GM19455 (cell line): ENCODE measurements around the gene OTOP3.
"Not testable (repeated sequence)": the region's sequence is repeated elsewhere in the genome, so short reads cannot be mapped to it uniquely, and the experiment has no call there.

Source experiments
- ATAC-seq: cut with Tn5 transposase; IDR thresholded peaks from one replicate; pipeline ENCODE4 v1.9.1; 2021; ENCODE audit not compliant: unreplicated experiment

The OTOP3 gene

DNA sequence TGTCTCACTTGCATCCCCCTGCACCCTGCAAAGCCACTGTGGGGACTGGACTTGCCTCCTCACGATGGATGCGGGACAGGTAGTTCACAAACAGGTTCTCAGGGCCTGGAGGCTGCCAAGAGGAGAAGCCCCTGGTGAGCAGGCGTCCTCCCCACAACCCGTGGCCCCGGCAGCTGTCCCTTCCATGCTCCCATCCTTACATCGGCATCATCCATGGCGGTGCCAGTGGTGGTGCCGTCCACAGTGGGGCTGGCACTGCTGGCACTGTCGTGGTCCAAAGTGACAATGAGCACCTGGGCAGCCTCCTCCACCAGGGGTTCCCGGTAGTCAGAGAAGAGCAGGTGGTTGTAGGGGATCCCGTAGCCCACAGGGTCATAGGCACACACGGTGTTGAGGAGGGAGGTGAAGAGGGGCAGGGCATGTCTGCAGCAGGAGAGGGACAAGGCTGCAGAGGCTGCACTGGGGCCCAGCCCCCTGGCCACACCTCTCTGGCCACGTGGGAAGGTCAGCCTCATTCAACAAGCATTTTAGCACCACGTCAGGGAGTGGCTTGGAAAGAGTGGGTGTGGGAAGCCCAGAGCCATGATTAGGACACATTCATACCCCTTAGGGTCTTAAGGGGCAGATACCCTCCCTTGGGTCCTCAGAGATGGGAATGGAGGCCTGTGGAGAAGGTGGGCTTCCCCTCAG is 24.3 kb downstream of the OTOP3 start:
- no peak for ATAC-seq

DNA sequence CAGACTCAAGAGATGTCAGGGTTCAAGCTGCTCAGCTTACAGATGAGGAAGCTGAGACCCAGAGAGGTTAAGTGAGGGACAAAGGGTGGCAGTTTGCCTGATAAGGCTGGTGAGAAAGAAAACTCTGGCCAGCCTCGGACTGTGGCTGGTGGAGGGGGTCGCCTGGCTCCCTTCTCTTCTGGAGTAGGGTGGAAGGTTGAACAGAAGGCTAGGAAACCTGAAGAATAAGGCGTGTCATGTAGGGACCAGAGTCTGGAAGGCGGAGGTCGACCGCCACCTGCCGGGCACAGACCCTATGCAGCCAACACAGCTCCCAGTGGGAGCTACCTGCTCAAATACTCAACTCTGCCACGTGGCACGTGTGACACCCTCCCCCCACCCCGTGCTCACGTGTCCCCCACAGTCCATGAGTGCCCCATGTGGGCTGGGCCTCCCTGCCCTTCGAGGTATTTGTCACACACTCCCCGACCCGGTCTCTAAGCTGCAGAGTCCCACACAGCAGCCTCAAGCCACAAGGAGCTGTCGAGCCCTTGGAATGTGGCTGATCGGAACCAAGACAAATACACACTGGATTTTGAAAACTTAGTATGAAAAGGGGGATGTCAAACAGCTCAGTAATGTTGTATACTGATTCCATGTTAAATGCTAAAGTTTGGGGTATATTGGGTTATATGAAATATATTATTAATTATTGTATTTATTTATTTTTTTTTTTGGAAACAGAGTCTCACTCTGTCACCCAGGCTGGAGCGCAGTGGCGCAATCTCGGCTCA is 25.1 kb downstream of the OTOP3 start:
- ATAC-seq, result no peak

DNA sequence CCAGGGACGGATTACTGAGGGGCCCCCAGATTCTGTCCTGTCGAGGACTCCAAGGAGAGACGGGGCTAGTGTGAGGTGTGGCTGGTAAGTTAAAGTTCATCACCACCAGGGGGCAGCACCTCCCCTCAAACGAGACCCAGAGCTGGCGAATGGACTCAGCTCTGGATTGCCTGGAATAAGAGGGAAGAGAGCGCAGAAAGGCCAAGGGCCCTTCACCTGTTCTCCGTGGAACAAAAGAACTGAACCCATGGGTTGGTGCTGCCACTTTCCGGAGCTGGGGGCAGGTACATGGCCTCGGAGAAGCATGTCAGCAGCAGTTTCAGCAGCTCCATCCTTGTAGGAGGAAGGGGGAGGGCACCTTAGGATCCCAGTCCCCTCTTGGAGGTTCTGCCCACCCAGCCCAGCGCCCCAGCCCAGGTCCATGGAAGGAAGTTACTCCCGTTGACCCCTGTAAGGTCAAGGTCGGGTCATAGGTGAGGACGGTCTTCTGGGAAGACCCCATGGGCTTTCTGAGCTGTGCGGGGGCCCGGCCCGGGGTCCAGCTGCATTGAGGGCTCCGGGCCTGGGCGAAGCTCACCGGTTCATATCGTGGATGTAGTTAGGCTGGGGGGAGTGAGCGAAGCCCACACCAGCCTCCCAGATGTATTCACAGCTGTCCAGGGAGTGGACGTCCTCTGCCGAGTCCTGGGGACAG is 26.1 kb downstream of the OTOP3 start:
- no peak for ATAC-seq

DNA sequence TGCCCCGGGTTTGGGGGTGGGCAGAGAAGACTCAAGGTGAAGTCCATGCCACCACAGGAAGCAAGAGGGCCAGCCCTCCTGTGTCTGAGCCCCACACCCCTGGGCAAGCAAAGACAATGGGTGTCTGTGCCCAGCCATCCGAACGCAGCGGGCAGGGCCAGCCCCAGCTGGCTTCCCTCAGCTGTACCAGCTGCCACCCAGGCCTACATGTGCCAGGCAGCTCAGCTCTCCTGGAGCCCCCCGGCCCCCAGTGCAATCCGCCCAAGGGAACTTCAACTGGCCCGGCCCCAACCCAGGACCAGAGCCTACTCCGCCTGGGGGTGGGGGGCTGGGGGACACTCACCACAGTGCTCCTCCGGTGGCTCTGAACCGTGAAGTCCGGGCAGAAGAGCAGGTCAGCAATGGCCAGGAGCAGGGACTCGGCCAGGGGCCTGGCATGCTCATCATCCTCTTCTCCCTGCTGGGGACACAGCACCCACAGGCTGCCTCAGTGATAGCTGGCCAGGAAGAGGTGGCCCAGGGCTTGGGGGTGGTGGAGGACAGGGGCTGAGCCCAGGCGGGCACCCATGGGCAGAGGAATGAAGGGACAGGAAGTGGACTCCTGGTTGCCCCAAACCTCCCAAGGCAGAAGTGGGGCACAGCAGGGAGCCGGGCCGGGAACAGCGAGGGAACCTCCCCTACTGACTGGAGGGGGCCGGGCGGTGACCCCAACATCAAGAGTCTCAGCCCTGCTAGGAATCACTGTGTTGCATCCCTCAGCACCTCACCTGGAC is 27.1 kb downstream of the OTOP3 start:
- ATAC-seq, result no peak

DNA sequence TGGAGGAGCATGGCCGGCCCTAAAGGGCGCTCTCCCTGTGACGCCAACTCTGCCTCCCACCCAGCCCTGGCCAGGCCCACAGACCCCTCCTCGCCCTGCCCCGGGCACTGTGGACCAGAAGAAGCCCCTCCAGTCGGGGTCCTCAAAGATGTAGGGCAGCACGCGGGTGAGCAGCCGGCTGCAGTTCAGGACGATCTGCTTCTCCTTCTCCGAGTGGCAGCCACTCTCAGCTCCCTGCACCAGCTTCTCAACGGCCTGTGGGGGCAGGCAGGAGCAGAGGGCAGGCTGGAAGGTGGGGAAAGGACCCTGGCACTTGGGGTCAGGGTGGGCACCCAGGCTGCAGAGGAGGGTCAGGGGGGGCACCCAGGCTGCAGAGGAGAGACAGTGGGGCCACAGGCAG is 28.0 kb downstream of the OTOP3 start:
- no peak for ATAC-seq

DNA sequence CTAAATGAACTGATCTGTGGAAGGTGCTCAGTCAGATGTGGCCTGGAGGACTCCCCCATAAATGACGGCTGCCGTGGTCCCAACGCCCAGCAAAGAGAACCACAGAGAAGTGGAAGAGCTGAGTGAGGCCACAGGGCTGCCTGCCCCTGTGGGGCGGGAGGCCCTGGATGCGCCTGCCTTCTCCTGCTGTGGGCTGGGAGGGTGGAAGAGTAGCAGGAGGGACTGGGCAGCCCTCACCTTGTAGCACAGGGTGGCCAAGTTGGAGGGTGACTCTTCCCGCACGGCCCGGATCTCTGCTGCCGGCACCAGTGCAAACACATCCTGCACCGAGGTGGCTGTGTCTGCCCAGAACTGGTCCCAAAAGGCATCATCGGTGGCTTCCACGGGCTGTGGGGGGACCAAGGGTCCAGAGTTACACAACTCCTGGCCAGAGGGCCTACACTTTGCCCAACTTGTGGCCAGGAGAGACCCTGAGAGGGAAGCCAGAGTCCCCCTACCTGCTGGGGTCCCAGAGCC is 28.6 kb downstream of the OTOP3 start:
- ATAC-seq, result no peak

DNA sequence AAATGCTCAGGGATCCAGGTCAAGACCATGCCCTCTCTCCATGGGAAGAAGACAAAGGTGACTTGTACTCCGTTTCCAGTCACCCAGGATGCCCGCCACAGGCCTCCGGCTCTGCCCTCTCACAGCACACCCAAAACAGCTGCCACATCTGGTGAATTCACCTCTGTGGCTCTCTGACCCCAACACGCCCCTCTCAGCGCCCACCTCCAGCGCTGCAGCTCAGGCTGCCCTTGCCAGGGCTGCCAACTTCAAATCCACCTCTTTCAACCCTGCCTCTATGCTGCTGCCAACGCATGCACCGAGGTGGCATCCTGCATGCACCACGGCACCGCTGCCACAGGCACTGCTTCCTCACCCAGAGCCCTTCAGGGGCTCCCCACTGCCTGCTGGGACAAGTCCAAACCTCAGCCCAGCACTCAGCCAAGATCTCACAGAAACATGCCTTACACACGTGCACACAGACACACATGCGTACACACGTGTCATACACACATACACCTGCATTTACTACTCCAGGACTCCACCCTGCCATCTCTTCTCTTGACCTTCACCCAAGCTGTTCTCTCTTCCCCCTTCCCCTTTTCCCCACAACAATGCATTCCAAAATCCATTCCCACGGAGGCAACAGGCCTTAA is 29.4 kb downstream of the OTOP3 start:
- no peak for ATAC-seq

DNA sequence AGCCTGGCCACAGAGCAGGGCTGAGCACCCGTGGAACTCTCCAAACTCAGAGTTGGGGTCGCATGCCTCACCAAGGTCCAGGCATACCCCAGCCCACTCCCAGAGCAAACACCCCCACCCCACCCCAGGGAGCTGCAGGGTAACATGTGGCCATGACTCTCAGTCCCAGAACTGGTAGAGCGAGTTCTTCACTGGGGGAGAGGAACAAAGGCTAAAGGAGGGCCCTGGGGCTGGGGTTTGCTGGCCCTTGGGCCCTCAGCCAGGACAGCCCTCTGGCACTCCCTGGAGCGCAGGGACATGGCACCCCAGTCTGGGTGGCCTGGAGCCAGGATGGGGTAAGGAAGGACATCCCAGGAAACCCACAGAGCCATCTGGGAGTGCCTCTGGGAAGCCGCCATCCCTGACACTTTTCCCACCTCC is 32.7 kb downstream of the OTOP3 start:
- no peak for ATAC-seq

DNA sequence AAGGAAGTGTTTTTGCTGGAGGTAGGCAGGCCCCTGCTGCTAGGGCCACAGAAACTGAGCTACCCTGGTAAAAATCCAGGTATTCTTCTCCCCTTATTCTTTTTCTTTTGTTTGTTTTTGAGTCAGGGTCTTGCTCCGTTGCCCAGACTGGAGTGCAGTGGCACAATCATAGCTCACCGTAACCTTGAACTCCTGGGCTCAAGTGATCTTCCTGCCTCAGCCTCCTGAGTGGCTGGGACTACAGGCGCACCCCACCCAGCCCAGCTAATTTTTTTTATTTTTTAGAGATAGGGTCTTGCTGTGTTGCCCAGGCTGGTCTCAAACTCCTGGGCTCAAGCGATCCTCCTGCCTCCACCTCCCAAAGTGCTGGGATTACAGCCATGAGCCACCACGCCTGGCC is 33.8 kb downstream of the OTOP3 start:
- not testable (repeated sequence) for ATAC-seq

DNA sequence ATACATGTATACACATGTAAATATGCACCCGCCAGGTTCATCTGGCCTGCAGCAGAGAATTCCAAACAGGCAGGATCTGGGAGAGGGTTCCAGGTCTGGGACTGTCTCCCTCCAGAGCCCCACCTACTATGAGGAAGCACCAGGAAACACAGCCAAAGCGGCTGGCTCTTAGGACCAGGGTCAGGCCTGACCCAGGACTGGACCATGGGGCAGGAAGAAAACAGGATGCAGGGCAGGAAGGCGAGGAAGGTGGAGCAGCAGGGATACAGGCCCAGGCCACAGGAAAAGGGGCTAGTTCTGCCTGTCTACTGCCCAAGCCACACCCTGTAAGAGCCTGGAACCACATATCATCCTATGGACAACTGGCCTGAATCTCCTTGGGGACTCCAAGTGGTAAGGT is 34.7 kb downstream of the OTOP3 start:
- no peak for ATAC-seq

DNA sequence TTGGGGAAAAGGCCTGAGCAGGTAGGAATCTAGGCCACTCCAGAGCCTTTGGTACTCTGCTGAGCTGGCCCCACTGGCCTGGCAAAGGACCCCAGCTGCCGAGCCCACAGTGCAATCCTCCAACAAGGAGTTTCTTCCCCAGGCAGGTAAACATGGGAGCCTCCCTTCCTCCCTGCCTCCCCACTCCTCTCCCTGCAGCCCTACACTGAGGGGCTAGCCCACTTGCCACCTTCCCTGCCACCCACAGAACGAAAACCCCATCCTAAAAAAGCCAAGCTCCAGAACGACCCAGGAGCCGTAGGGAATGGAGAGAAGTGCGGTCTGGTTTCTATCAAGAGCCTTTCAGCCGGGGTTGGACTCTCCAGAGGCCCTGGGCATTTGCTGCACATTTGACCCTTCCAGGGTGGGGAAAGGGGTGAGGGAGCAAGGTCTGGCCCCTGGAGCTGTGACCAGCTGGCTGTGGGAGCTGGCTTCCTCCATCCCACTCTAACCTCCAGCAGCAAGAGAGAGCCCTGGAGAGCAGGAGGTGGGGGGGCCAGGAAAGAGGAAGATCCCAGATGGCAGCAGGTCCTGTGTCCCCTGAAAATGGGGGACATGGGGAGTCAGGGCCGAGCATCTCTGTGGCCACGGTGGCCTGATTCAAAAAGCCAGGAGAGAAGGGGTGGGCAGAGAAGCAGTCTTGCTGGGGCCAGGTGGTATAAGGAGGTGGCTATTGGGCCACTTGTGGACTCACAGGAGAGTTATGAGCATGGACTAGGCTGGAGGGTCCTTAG is 35.6 kb downstream of the OTOP3 start:
- no peak for ATAC-seq

DNA sequence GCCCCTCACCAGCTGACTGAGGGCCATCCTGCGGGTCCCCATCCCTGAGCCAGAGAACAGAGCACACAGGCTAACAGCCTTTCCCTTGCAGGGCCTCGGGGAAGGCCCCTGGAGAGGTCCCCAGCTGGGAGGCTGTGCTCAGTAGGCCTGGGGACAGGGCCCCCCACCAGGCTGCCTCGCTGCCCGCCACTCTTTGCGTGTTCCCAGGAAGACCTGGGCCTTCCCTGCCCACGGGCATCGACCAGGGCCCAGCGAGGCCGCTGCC is 36.1 kb downstream of the OTOP3 start:
- ATAC-seq, result no peak

DNA sequence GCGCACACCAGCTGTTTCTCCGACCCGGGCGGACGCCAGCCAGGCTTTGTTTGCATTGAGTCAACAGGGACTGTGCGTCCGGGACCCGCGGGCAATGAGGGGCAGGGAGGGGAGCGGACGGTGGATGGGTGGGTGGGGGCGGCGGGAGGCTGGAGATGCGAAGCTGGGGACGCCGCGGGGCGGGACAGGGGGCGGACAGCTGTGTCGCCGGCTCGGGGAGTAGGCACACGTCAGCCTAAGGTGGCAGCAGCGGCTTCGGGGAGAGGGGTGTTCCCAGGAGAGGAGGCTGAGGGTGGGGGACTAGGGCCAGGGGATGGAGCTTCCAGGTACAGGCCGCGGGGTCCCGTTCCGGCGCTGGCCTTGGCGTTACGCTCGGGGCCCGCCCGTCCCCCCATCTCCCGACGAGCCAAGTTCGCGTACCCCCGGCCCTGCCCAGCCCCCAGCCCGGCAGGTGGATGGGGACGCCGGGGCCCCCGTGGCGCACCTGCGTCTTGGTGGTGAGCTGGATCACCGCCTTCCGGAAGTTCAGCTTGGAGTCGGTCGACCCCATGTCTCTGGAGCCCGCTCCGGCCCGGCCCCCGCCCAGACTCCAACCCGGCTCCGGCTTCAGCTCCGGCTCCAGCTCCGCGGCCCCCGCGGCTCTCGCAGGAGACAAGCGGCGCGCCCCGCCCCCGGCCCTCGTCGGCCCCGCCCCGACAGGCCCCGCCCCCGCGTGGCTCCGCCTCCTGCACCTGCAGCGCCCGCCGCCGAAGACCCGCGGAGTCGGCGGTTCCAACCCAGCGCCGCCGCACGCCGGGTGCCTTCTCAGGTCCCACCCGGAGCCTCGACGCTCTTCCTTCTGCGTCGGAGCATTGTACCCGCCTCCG is 36.6 kb downstream of the OTOP3 start, which contains the start of gene HID1:
Gene HID1, minus strand, starts transcription at position 653 of the 866 bp plus-strand sequence. Its CDS starts 103 bp downstream, at position 550.
- no peak for ATAC-seq

DNA sequence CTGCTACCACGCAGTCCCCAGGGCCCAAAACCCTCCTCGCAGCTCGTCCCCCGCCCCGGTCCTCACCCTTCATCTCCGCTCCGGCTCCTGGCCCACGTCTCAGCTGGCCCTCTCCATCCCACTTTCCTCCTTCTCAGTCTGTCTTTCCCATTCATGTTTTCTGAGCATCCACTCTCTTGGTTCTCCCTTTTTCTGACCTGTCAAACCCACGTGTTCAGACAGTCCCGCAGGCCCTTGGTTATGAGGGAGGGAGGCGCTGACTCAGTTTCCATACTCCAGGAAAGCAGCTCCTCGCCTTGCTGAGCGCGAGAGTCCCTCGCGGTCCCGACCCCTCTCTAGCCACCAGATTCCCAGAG is 37.3 kb downstream of the OTOP3 start:
- no peak for ATAC-seq

DNA sequence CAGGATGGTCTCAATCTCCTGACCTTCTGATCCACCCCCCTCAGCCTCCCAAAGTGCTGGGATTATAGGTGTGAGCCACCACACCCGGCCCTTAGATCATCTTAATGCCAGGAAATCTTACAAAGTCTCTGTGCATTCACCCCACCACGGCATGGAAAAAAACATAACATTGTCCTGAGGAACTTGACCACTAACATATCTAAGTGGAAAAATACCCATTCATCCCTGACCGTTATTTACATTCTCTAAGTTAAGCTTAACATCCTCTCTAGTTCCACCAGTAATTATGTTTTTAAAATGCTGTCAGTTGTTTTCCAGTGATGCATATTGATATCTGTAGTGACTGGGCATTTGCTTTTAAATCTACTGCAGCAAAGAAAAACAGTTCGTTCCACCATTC is 40.2 kb downstream of the OTOP3 start:
- no peak for ATAC-seq

DNA sequence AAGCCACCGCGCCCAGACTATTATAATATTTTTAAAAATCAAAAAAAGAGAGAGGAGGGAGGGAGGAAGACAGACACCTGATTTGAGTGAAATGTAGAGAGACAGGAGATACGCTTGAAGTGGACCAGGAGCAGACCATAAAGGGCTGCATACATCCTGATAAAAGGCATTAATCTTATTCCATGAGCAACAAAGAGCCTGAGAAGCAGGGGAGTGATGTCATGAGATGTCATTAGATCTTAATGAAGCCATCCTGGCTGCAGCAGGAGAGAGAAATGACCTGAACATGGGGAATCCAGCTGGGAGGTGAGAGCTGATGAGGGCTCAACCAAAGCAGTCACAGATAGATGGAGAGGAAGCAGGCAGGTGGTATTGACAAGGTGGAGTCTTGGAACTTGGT is 42.1 kb downstream of the OTOP3 start:
- ATAC-seq, result no peak

DNA sequence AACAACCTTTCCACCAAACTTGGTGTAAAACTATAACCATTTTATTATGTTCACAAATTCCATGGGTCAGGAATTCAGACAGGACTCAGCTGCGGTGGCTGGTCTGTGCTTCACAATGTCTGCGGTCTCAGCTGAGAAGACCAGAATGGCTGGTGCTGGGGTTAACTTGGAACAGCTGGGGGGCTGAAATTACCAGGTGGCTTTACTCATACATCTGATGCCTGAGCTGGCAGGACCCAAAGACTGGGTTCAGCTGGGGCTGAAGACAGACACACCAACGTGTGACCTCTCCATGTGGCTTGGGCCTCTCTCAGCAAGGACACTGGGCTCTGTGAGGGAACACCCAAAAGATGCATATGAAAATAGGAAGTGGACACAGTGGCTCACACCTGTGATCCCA is 42.5 kb downstream of the OTOP3 start:
- ATAC-seq, result no peak

DNA sequence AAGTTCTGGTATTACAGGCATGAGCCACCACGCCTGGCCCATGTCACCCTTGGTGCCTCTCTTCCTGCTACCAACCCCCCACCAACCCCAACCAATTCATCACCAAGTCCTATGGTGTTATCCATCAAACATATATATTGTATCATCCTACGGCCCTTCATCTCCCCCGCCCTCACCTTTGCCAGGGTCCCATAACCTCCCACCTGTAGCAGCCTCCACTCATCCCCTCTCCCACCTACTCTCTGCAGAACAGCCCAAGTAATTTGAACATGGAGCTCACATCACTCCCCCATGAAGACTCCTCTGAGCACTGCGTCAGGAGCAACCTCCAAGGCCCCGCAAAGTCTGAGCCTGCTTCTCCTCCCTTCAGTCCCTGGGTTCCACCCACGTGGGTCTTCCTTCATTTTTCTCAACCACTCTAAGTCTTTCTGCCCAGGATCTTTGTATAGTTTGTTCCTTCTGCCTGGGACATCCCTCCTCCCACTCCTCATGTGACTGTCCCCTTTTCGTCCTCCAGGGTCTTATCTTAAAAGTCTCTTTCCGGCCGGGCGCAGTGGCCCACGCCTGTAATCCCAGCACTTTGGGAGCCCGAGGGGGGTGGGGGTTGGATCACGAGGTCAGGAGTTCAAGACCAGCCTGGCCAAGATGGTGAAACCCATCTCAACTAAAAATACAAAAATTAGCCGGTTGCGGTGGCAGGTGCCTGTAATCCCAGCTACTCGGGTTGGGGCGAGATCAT is 43.9 kb downstream of the OTOP3 start:
- ATAC-seq, result no peak
